Hematopoietic multipotent progenitor cell treated with erythropoietin and hydrocortisone succinate and interleukin-3 and kit ligand, for 17 days (in vitro differentiated cells): Measurements from ENCODE around the gene SYMPK.
A peak's percentile ranks its signal among the peaks of the same experiment; 100 is the strongest.

Experiments used
- DNase-seq: peaks from one replicate; pipeline ENCODE4 v3.0.0-alpha.2; 2015; ENCODE audit warnings: low spot score

The SYMPK gene

GRCh38 chr19:45866400-45867176 lies 3.6 kb upstream of the SYMPK start:
- DNase-seq = no peak

GRCh38 chr19:45865269-45865948 lies 2.5 kb upstream of the SYMPK start:
- DNase-seq = no peak

- no peak for DNase-seq
Observed at GRCh38 chr19:45864629-45865082, 1.7 kb upstream of the SYMPK start.

- peak; percentile 44 for DNase-seq
Observed at GRCh38 chr19:45863840-45864628, 1.1 kb upstream of the SYMPK start, which contains the start of gene FOXA3. Gene FOXA3, plus strand, starts transcription at chr19:45864326. Its CDS starts 131 bp downstream, at chr19:45864457.

- no peak for DNase-seq
Observed at GRCh38 chr19:45863335-45863839, 440 bp upstream of the SYMPK start.

- no peak for DNase-seq
Observed at GRCh38 chr19:45862271-45862563, 730 bp downstream of the SYMPK start.

- no peak for DNase-seq
Observed at GRCh38 chr19:45860359-45861259, 2.3 kb downstream of the SYMPK start.

- DNase-seq = no peak
Observed at GRCh38 chr19:45854167-45854778, 8.7 kb downstream of the SYMPK start.

GRCh38 chr19:45852983-45853382 lies 10.0 kb downstream of the SYMPK start:
- DNase-seq = no peak

- DNase-seq = no peak
Observed at GRCh38 chr19:45852145-45852750, 10.7 kb downstream of the SYMPK start.

GRCh38 chr19:45848922-45849321 lies 14.0 kb downstream of the SYMPK start:
- DNase-seq = no peak

GRCh38 chr19:45847663-45848062 lies 15.3 kb downstream of the SYMPK start:
- DNase-seq = no peak

GRCh38 chr19:45842198-45842597 lies 20.7 kb downstream of the SYMPK start:
- DNase-seq = no peak

- no peak for DNase-seq
Observed at GRCh38 chr19:45834970-45835369, 28.0 kb downstream of the SYMPK start.

- no peak for DNase-seq
Observed at GRCh38 chr19:45828945-45829344, 34.0 kb downstream of the SYMPK start.

- DNase-seq = no peak
Observed at GRCh38 chr19:45828523-45828922, 34.4 kb downstream of the SYMPK start.

- DNase-seq = no peak
Observed at GRCh38 chr19:45827459-45828093, 35.4 kb downstream of the SYMPK start.

- DNase-seq = no peak
Observed at GRCh38 chr19:45826934-45827333, 36.0 kb downstream of the SYMPK start.

- DNase-seq = no peak
Observed at GRCh38 chr19:45825917-45826893, 36.7 kb downstream of the SYMPK start.
